Calu3 (cell line): ENCODE measurements around the gene LDLRAD3. TPM values are rescaled to one million over a fixed set of nuclear protein-coding genes. Genes with fewer than 3 reads are reported as not detected.

Source experiments
- BruUV-seq: library from RNA; stranded (reverse); fragments of 400-500 nt; replicated peaks from 2 replicates; lab custom pipeline; 2021; lab: Mats Ljungman, UMichigan
- CTCF ChIA-PET: fragments of 300-600 bp; sonication (Branson Sonifier 250); formaldehyde crosslinking; loops from one replicate; lab custom pipeline; 2022; ENCODE audit warnings: antibody characterized with exemption; lab: Charles Lee
- DNase-seq: peaks from one replicate; pipeline ENCODE4 v3.0.0; 2022
- H3K27ac Mint-ChIP-seq: one replicate; pipeline ENCODE4 v1.8.0; 2022; ENCODE audit warnings: mixed read lengths; ENCODE audit not compliant: unreplicated experiment
- H3K27me3 Mint-ChIP-seq: one replicate; pipeline ENCODE4 v1.8.0; 2022; ENCODE audit warnings: mixed read lengths; ENCODE audit not compliant: unreplicated experiment
- H3K36me3 Mint-ChIP-seq: one replicate; pipeline ENCODE4 v1.8.0; 2022; ENCODE audit warnings: mild to moderate bottlenecking, moderate library complexity, mixed read lengths; ENCODE audit not compliant: insufficient read depth, unreplicated experiment
- H3K4me1 Mint-ChIP-seq: one replicate; pipeline ENCODE4 v1.8.0; 2022; ENCODE audit warnings: mild to moderate bottlenecking, low read depth, mixed read lengths; ENCODE audit not compliant: unreplicated experiment
- H3K4me3 Mint-ChIP-seq: one replicate; pipeline ENCODE4 v1.8.0; 2022; ENCODE audit warnings: mild to moderate bottlenecking, low read depth, moderate library complexity, mixed read lengths; ENCODE audit not compliant: unreplicated experiment
- H3K9me3 Mint-ChIP-seq: one replicate; pipeline ENCODE4 v1.8.0; 2022; ENCODE audit warnings: low read depth, mixed read lengths; ENCODE audit not compliant: unreplicated experiment
- CTCF ChIP-seq: fragments of 200-600 bp; IDR thresholded peaks from one replicate; pipeline ENCODE4 v1.8.0; 2022; ENCODE audit warnings: antibody characterized with exemption; ENCODE audit not compliant: unreplicated experiment
- intact Hi-C: fragments of 100-400 bp; cut with micrococcal nuclease; formaldehyde crosslinking; loops from one replicate; pipeline ENCODE4 v1.10.0; 2022; ENCODE audit not compliant: unreplicated experiment
- total RNA-seq: library from RNA; stranded (reverse); gene quantifications from 2 replicates; pipeline ENCODE4 v1.2.3, GENCODE V29; 2022

Gene LDLRAD3
- total RNA-seq, 1 experiment from 2014 or later, result 16.2 TPM

DNA sequence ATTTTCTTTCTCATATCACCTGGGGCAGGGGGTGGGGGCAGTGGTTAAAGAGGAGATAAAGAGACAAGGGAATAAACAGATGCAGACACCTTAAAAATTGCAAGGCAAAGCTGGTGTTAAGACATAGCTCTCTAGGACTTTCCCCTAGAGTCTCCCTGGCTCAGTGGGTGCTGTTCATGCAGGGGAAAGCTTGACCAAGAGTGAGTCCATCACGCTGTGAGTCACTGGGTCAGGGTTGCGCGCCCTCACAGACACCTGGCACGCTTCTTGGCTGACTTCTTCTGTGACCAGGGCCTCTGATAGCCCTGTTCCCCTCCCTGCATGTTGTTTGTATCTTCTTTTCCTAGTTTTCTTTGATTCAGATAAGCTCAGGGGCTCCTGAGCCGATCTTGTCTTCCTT, 313.5 kb downstream of the LDLRAD3 start:
- CTCF ChIA-PET, result interaction anchor here (1.0 to 2.8 kb wide), 3 partner anchors 10 to 435 kb away, joined by 3 to 45 read pairs (median 3); no protein-coding TSS in a partner anchor
- H3K9me3 Mint-ChIP-seq, result no peaks in the 10 kb centered on the region
- no peak for DNase-seq
- H3K27ac Mint-ChIP-seq, result no peak overlapping the region
- H3K4me3 Mint-ChIP-seq, result no peak overlapping the region
- no TSS peak for BruUV-seq
- H3K36me3 Mint-ChIP-seq, result no peaks in the 10 kb centered on the region
- intact Hi-C loops, result loop anchor here (5.0 to 10.0 kb wide), 2 partner anchors 103 to 215 kb away; no protein-coding TSS in a partner anchor
- H3K27me3 Mint-ChIP-seq, result peaks cover 55% of the 10 kb centered on the region
- H3K4me1 Mint-ChIP-seq, result peaks cover 13% of the 10 kb centered on the region
- no peak for TF ChIP-seq CTCF

DNA sequence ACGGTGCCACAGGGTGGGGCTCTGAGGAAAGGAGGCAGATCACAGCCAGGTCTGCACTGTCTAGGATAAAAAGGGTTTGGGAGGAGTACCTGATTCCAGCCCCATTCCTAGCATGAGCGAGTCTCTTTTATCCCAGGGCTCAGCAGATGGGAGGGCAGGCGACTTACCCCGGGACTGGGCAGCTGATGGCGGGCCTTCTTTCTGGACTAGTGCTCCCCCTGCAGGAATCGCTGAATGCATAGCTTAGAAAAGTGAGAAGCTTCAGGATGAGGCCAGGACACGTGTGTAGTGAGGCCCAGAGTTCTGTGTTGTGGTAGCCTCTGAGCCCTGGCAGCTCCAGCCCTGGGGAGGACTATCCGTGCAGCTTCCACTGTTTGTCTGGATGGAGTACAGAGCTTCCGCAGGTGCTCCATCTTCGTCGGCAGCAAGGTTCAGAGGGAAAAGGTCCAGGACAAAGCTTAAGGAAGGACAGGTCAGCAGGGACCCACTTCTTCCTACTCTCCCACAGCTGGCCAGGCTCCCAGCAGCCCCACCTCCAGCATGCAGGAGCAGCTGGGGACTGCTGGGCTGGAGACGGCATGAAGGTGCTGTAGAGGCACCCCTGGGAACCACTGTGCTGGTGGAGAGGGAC, 315.0 kb downstream of the LDLRAD3 start:
- intact Hi-C loops, result loop anchor here (2.0 to 10.0 kb wide), 4 partner anchors 104 to 772 kb away; no protein-coding TSS in a partner anchor

DNA sequence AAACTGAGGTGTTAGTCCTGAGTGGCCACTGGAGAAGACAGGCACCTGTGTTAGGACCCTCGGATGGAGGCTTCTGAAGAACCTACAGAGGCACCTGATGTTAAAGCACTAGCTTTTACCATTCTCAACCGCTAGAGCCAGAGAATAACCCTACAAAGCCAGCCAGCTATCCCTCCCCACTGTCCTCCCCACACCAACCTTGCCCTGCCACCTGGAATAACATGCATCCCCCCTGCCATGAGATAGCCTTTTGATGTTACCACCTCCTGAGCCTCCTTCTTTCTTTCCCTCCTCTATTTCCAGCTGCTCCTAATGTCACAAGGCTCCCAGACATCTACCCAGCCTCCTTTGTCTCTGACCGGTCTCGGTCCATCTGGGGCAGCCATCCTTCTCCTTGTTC, 317.2 kb downstream of the LDLRAD3 start:
- intact Hi-C loops, result no loop called here
- no TSS peak for BruUV-seq
- no peak for DNase-seq
- Mint-ChIP-seq H3K4me3 (no peak overlapping the region), H3K4me1 (peaks cover 13% of the 10 kb centered on the region), H3K27me3 (peaks cover 80% of the 10 kb centered on the region), H3K9me3 (no peaks in the 10 kb centered on the region), H3K27ac (no peak overlapping the region), H3K36me3 (no peaks in the 10 kb centered on the region)
- CTCF ChIA-PET, result interaction anchor here (0.6 to 1.5 kb wide), 2 partner anchors 136 to 439 kb away, joined by 3 to 7 read pairs; no protein-coding TSS in a partner anchor
- no peak for TF ChIP-seq CTCF

More for the DNA sequence above, 315.0 kb downstream of the LDLRAD3 start:
- peak; percentile 62 for TF ChIP-seq CTCF
- CTCF ChIA-PET, result interaction anchor here (0.8 to 2.8 kb wide), 11 partner anchors 9 to 769 kb away, joined by 3 to 45 read pairs (median 3); partner anchors contain the start of gene PAMR1
- Mint-ChIP-seq H3K36me3 (no peaks in the 10 kb centered on the region), H3K27me3 (peaks cover 70% of the 10 kb centered on the region), H3K9me3 (no peaks in the 10 kb centered on the region), H3K4me1 (peaks cover 13% of the 10 kb centered on the region), H3K27ac (no peak overlapping the region), H3K4me3 (no peak overlapping the region)
- BruUV-seq, result no TSS peak
- peak; percentile 76 for DNase-seq

DNA sequence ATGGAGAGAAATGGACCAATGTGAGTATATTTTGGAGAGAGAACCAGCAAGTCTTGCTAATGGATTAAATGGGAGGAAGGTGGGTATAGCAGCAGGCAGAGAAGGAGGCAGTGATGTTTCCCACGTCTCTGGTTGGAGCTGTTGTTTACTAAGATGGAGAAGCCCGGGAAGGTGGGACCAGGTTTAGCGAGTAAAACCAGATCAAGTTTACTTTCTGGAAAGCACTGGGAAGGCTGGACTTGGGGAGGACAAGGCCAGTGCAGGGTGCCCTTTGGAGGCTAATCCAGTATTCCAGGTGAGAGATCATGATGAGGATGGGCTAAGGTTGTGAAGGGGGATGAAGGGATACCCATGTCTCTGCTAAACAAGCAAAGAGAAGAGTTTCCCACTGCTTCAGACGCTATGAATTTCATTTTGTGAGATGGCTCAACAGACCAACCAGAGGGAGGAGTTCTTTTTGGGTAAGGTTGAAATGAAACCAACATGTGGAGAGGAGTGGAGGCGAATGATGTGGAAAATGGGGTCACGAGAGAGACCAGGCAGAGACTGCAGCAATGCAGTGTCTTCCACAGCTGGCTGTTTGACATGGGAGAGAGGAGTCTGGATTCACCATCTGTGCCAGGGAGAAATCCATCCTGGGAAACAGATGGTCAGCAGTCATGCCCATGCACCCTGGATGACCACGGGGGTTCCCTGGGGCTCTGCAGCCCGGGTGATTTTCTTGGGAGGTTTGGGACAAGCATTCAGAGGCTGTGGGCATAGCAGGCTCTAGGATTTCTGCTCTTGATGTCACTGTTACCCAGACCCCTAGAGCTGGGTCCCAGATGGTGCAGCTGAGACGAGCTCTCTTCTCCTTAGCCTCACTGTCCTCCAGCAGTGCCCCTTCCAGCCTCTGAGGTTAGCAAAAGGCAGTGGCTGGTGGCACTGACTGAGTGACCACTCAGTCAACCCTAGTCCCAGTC, 320.4 kb downstream of the LDLRAD3 start:
- CTCF ChIA-PET, result no interaction called here
- Mint-ChIP-seq H3K27ac (no peak overlapping the region), H3K4me1 (no peaks in the 10 kb centered on the region), H3K36me3 (no peaks in the 10 kb centered on the region), H3K27me3 (peaks cover 70% of the 10 kb centered on the region), H3K4me3 (no peak overlapping the region), H3K9me3 (no peaks in the 10 kb centered on the region)
- BruUV-seq, result no TSS peak
- intact Hi-C loops, result no loop called here
- no peak for TF ChIP-seq CTCF
- no peak for DNase-seq
